Keratinocyte (primary cell): ENCODE measurements around the gene ADAMTS6. TPM values are rescaled to one million over a fixed set of nuclear protein-coding genes. Genes with fewer than 3 reads are reported as not detected.

Experiments used
- DNase-seq: peaks from one replicate; pipeline ENCODE4 v3.0.0-alpha.2; 2011; ENCODE audit warnings: low read depth, missing footprints, low spot score
- FAIRE-seq: peaks from 2 replicates; lab custom pipeline; 2011; peaks lifted over from hg19 to GRCh38; lab: Jason Lieb, UNC
- H2AFZ ChIP-seq: 2 replicates; pipeline ENCODE4 v1.6.0; 2012; ENCODE audit warnings: low read length, control low read depth, inconsistent platforms; ENCODE audit not compliant: control insufficient read depth
- H3K27ac ChIP-seq: 2 replicates; pipeline ENCODE4 v1.5.1; 2011; ENCODE audit warnings: low read length; ENCODE audit not compliant: control insufficient read depth, insufficient read depth
- H3K27me3 ChIP-seq: 3 replicates; pipeline ENCODE4 v1.6.0; 2011; ENCODE audit warnings: low read length; ENCODE audit not compliant: control insufficient read depth, insufficient read depth; ENCODE audit errors: extremely low read depth
- H3K36me3 ChIP-seq, 2 experiments: 2 replicates in 1 of 2; 3 replicates in 1 of 2; pipeline ENCODE4 v1.5.1; 2011; ENCODE audit warnings: low read length in 2 of 2, mild to moderate bottlenecking in 1 of 2; ENCODE audit not compliant: control insufficient read depth in 2 of 2, insufficient read depth in 2 of 2; ENCODE audit errors: extremely low read depth in 1 of 2
- H3K4me1 ChIP-seq: 3 replicates; pipeline ENCODE4 v1.5.1; 2011; ENCODE audit warnings: low read length; ENCODE audit not compliant: control insufficient read depth, insufficient read depth; ENCODE audit errors: extremely low read depth
- H3K4me2 ChIP-seq: 3 replicates; pipeline ENCODE4 v1.6.0; 2011; ENCODE audit warnings: low read depth, low read length; ENCODE audit not compliant: control insufficient read depth, insufficient read depth; ENCODE audit errors: extremely low read depth
- H3K4me3 ChIP-seq, 3 experiments: fragments of 200-600 bp in 1 of 3; sonication (generic) in 1 of 3; 2 replicates in 2 of 3; 3 replicates in 1 of 3; pipeline ENCODE4 v1.5.1; 2011 to 2016; ENCODE audit warnings: low read length in 3 of 3, mild to moderate bottlenecking in 3 of 3, control low read depth in 2 of 3, inconsistent platforms in 1 of 3, low read depth in 1 of 3, mixed read lengths in 1 of 3, mixed run types in 1 of 3, moderate library complexity in 1 of 3; ENCODE audit not compliant: control insufficient read depth in 2 of 3, insufficient read depth in 2 of 3; ENCODE audit errors: extremely low read depth in 1 of 3
- H3K79me2 ChIP-seq: 2 replicates; pipeline ENCODE4 v1.6.0; 2012; ENCODE audit warnings: low read length; ENCODE audit not compliant: control insufficient read depth, insufficient read depth
- H3K9ac ChIP-seq: 3 replicates; pipeline ENCODE4 v1.6.0; 2011; ENCODE audit warnings: low read length; ENCODE audit not compliant: control insufficient read depth, insufficient read depth; ENCODE audit errors: extremely low read depth
- H3K9me1 ChIP-seq: 3 replicates; pipeline ENCODE4 v1.6.0; 2011; ENCODE audit warnings: low read length; ENCODE audit not compliant: control insufficient read depth, insufficient read depth; ENCODE audit errors: extremely low read depth
- H3K9me3 ChIP-seq: 2 replicates; pipeline ENCODE4 v1.5.1; 2012; ENCODE audit warnings: low read depth, low read length; ENCODE audit not compliant: control insufficient read depth
- H4K20me1 ChIP-seq: 3 replicates; pipeline ENCODE4 v1.6.0; 2011; ENCODE audit warnings: low read length; ENCODE audit not compliant: control insufficient read depth, insufficient read depth; ENCODE audit errors: extremely low read depth
- CTCF ChIP-seq, 3 experiments: IDR thresholded peaks in 1 of 3; conservative IDR thresholded peaks in 1 of 3; optimal IDR thresholded peaks in 1 of 3; 2 replicates in 2 of 3; 3 replicates in 1 of 3; pipeline versions ENCODE3 to v1.5.1; 2011; ENCODE audit warnings: low read length in 3 of 3, mild to moderate bottlenecking in 3 of 3, moderate library complexity in 2 of 3, control low read depth in 1 of 3, inconsistent platforms in 1 of 3; ENCODE audit not compliant: insufficient read depth in 2 of 3; ENCODE audit errors: extremely low read depth in 1 of 3
- EZH2 ChIP-seq: IDR thresholded peaks from one replicate; pipeline ENCODE4 v1.6.1; 2012; ENCODE audit warnings: inconsistent platforms, mild to moderate bottlenecking, low read length, moderate library complexity
- dilution Hi-C: fragments of 300-500 bp; cut with MboI; formaldehyde crosslinking; loops from one replicate; pipeline ENCODE4 v1.7.0; 2020; ENCODE audit warnings: low sequenced_read_pairs; ENCODE audit not compliant: extremely low pct_ligation_motif_present
- polyA plus RNA-seq, 5 experiments: library from polyadenylated mRNA; depleted of rRNA in 3 of 5; stranded (reverse) in 3 of 5; stranded (forward) in 1 of 5; unstranded in 1 of 5; fragments of >200 nt; gene quantifications; 1 replicate in 1 of 5; 2 replicates in 3 of 5; 3 replicates in 1 of 5; pipeline versions ENCODE4 v1.2.1 to v1.2.3, GENCODE V29; 2011 to 2012; ENCODE audit warnings: missing spikeins in 2 of 5, low read depth in 1 of 5, low replicate concordance in 1 of 5

The ADAMTS6 gene
- polyA plus RNA-seq, 1 donor (not counting 4 experiments of a cell fraction or from before 2014, with no cell fraction given) = 10.9 TPM

DNA sequence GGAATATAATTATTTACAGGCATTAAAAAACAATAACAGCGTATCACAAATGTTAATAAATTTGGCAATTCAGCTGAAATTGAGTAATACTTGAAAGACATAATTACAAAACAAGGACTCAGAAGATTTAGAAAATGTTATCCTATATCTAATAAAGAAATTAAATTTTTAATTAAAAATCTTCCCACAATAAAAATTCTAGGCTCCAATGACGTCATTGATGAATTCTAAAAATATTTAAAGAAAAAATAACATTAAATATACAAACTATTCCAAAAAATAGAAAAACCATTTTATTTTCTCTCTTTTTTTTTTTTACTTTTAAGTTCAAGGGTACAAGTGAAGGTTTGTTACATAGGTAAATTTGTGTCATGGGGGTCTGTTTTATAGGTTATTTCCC lies 161.5 kb downstream of the ADAMTS6 start:
- no peaks in the 10 kb centered on the region for H4K20me1 ChIP-seq
- no peaks in the 10 kb centered on the region for H3K36me3 ChIP-seq
- no peak overlapping the region for H3K9ac ChIP-seq
- H3K27me3 ChIP-seq = no peaks in the 10 kb centered on the region
- H3K79me2 ChIP-seq = no peaks in the 10 kb centered on the region
- H3K4me2 ChIP-seq = no peak overlapping the region
- H3K27ac ChIP-seq = no peak overlapping the region
- dilution Hi-C loops = no loop called here
- no peaks in the 10 kb centered on the region for H3K4me1 ChIP-seq
- no peaks in the 10 kb centered on the region for H3K9me3 ChIP-seq
- no peak overlapping the region for H3K4me3 ChIP-seq
- no peak for TF ChIP-seq EZH2
- TF ChIP-seq CTCF (optimal IDR thresholded peaks at IDR 0.05 in 1 of 3, IDR thresholded peaks at IDR 0.05 in 1 of 3, conservative IDR thresholded peaks at IDR 0.05 in 1 of 3; ENCODE audit: extremely low read depth in 1 of 3, insufficient read depth in 2 of 3, low read length in 3 of 3) = no peak
- FAIRE-seq (no peak), DNase-seq (no peak)
- H2AFZ ChIP-seq = no peak overlapping the region
- H3K9me1 ChIP-seq = no peaks in the 10 kb centered on the region

- Histone ChIP-seq H3K9me1 (no peaks in the 10 kb centered on the region), H3K4me2 (no peak overlapping the region), H3K4me3 (no peak overlapping the region), H3K9me3 (no peaks in the 10 kb centered on the region), H3K4me1 (no peaks in the 10 kb centered on the region), H3K9ac (no peak overlapping the region), H3K79me2 (no peaks in the 10 kb centered on the region), H2AFZ (no peak overlapping the region), H4K20me1 (no peaks in the 10 kb centered on the region), H3K27ac (no peak overlapping the region), H3K27me3 (no peaks in the 10 kb centered on the region), H3K36me3 (peaks cover 0 to 3% of the 10 kb centered on the region in 2 experiments)
- dilution Hi-C loops = no loop called here
- DNase-seq = no peak
- no peak for FAIRE-seq
- TF ChIP-seq CTCF (optimal IDR thresholded peaks at IDR 0.05 in 1 of 3, IDR thresholded peaks at IDR 0.05 in 1 of 3, conservative IDR thresholded peaks at IDR 0.05 in 1 of 3; ENCODE audit: extremely low read depth in 1 of 3, insufficient read depth in 2 of 3, low read length in 3 of 3) (no peak), EZH2 (no peak)
These were observed 173.8 kb downstream of the ADAMTS6 start for GRCh38 chr5:65307931-65308330.
